ENCODE results near the gene SURF1.
"Not testable (repeated sequence)": the region's sequence is repeated elsewhere in the genome, so short reads cannot be mapped to it uniquely, and the experiment has no call there.

SURF1 gene

DNA sequence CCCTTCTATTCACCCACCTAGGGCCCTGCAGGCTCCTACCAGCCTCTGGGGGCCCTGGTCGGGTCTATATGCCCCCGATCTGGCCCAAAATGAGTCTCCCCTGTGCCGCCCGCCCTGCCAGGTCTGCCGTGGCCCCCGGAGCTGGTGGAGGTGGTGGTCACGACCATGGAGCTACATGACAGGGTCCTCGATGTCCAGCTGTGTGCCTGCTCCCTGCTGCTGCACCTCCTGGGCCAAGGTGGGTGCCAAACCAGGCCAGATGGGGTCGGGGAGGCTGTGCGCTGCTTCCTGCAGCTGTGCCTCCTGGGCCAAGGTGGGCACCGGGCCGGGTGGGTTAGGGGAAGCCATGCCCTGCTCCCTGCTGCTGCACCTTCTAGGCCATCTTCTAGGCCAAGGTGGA is 44.0 kb upstream of the SURF1 start:
- TF ChIP-seq, protein P1, sequence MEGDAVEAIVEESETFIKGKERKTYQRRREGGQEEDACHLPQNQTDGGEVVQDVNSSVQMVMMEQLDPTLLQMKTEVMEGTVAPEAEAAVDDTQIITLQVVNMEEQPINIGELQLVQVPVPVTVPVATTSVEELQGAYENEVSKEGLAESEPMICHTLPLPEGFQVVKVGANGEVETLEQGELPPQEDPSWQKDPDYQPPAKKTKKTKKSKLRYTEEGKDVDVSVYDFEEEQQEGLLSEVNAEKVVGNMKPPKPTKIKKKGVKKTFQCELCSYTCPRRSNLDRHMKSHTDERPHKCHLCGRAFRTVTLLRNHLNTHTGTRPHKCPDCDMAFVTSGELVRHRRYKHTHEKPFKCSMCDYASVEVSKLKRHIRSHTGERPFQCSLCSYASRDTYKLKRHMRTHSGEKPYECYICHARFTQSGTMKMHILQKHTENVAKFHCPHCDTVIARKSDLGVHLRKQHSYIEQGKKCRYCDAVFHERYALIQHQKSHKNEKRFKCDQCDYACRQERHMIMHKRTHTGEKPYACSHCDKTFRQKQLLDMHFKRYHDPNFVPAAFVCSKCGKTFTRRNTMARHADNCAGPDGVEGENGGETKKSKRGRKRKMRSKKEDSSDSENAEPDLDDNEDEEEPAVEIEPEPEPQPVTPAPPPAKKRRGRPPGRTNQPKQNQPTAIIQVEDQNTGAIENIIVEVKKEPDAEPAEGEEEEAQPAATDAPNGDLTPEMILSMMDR (IDR thresholded peaks at IDR 0.05; ENCODE audit: borderline replicate concordance, insufficient read depth, low read depth, low read length) = no peak
- H3K4me3 ChIP-seq (ENCODE audit: low read depth, low read length) = no peak overlapping the region

DNA sequence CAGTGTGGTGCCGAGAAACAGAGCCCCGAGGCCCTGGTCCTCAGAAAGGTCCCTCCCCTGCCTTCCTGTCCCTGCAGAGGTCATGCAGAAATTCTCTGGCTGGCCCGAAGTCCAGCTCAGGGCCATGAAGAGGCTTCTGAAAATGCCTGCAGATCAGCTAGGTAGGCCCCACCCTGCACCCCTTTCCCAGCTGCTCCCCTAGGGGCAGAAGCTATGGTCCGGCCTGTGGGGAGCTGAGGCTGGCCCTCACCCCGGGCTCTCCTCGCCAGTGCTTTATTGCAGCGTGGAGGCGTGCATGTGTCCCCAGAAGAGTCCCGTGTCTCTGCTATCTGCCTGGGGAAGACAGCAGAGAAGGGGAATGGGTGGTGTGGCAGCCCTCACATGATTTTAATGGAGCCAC is 41.6 kb upstream of the SURF1 start:
- TF ChIP-seq, protein P1 (IDR thresholded peaks at IDR 0.05; ENCODE audit: borderline replicate concordance, insufficient read depth, low read depth, low read length) = no peak
- H3K4me3 ChIP-seq (ENCODE audit: low read depth, low read length) = no peak overlapping the region

DNA sequence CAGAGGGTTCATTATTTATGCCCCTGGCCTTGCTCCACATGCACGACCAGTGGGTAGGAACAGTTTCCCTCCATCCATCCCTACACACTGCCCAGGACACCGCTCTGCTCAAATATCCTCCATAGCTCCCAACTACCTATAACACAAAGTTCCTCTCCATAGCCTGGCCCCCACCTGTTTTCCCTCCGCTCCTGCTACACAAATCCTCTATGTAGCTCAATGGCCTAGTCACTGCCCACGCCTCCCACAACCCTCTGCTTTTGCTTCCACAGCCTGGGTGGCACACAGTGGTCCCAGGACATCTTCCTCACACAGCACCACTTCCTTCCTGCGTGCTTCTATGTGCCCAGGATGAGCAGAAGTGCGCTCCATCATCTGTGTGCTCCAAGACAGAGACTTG is 41.1 kb upstream of the SURF1 start:
- TF ChIP-seq, protein P1 (IDR thresholded peaks at IDR 0.05; ENCODE audit: borderline replicate concordance, insufficient read depth, low read depth, low read length) = no peak
- no peak overlapping the region for H3K4me3 ChIP-seq (ENCODE audit: low read depth, low read length)

DNA sequence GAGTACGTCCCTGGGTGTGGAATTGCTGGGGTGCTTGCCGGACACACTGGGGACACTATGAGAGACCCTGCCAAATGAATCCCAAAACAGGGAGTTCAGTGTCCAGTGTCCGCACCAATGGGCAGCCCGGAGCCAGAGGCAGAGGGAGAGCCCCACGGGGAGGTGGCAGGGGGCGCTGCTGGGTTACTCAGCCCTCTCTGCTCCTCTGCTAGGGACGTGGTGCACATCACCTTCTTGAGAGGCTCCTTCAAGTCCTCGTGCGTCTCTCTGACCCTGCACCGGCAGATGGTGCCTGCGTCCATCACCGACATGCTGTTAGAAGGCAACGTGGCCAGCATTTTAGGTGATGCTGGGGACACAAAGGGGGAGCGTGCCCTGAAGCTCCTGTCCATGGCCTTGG is 40.7 kb upstream of the SURF1 start:
- TF ChIP-seq, protein P1 (IDR thresholded peaks at IDR 0.05; ENCODE audit: borderline replicate concordance, insufficient read depth, low read depth, low read length) = no peak

DNA sequence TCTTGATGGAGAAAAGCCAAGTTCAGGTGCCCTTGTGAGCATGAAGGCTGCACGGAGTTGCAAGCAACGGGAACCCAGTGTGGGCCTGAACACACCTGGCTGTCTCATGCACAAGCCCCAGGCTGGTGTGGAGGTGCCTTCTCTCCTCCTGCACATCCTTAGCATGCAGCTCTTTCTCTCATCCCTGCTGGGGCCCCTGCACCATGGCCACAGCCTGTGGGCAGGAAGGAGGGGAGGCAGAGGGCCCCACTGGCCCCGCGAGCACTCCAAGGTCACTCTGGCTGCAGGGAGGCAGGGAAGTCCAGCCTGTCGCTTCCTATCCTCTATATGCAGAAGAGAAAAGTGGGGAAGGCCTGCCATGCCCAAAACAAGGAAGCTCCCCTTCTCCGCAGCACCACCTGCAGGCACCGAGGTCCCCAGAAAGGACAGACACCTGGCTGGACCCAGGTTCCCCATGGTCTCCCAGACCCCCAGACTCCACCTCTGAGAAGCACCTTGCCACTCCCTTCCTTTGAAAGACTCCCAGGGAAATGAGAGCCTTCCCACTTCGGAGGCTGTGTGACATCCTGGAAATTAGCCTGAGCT is 38.5 kb upstream of the SURF1 start:
- TF ChIP-seq, protein P1 (IDR thresholded peaks at IDR 0.05; ENCODE audit: borderline replicate concordance, insufficient read depth, low read depth, low read length) = no peak
- H3K4me3 ChIP-seq (ENCODE audit: low read depth, low read length) = no peak overlapping the region

More for the DNA sequence above, 40.7 kb upstream of the SURF1 start:
- H3K4me3 ChIP-seq (ENCODE audit: low read depth, low read length) = no peak overlapping the region

DNA sequence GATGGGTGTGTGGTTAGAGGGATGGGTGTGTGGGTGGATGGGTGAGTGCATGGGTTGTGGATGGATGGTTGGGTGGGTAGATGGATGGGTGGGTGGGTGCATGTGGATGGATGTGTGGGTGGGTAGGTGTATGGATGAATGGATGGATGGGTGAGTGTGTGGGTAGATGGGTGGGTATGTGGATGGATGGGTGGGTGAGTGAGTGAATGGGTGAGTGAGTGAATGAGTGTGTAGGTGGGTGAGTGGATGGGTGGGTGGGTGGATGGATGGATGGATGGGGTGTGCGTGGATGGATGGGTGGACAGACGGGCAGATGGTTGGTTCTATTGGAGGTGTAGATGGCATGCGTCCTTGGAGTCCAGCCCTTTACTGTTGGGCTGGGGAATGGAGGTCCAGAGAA is 37.1 kb upstream of the SURF1 start:
- no peak overlapping the region for H3K4me3 ChIP-seq (ENCODE audit: low read depth, low read length)
- TF ChIP-seq, protein P1 (IDR thresholded peaks at IDR 0.05; ENCODE audit: borderline replicate concordance, insufficient read depth, low read depth, low read length) = no peak

DNA sequence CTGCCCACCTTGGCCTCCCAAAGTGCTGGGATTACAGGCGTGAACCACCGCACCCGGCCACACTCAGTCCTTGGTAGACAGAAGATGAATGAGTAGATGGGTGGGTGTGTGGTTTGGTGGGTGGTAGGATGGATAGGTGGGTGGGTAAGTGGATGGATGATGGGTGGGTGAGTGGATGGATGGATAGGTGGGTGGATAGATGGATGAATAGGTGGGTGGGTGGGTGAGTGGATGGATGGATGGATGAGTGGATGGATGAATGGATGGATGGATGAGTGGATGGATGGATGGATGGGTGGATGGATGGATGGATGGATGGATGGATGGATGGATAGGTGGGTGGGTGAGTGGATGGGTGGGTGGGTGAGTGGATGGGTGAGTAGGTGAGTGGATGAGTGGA is 36.0 kb upstream of the SURF1 start:
- not testable (repeated sequence) for H3K4me3 ChIP-seq (ENCODE audit: low read depth, low read length)

DNA sequence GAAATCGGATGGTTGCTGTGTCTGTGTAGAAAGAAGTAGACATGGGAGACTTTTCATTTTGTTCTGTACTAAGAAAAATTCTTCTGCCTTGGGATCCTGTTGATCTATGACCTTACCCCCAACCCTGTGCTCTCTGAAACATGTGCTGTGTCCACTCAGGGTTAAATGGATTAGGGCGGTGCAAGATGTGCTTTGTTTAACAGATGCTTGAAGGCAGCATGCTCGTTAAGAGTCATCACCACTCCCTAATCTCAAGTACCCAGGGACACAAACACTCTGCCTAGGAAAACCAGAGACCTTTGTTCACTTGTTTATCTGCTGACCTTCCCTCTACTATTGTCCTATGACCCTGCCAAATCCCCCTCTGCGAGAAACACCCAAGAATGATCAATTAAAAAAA is 35.2 kb upstream of the SURF1 start:
- not testable (repeated sequence) for H3K4me3 ChIP-seq (ENCODE audit: low read depth, low read length)

Measured in GM12875 (cell line).